ENCODE data around the gene TACC2.

The TACC2 gene

GRCh38 chr10:122124808-122125207 is 135.8 kb downstream of the TACC2 start:
- no peaks in the 10 kb centered on the region for H3K27me3 ChIP-seq (replicated peaks; ENCODE audit: control insufficient read depth, insufficient read depth, low read length)
- no peak for DNase-seq (ENCODE audit: extremely low read depth, insufficient read length)
- TF ChIP-seq CTCF (IDR thresholded peaks at IDR 0.05; ENCODE audit: insufficient read depth, low read length, poor library complexity, severe bottlenecking): no peak
- H3K4me3 ChIP-seq (replicated peaks; ENCODE audit: low read depth, low read length): no peak overlapping the region
- H3K36me3 ChIP-seq (ENCODE audit: control insufficient read depth, insufficient read depth, low read length): no peaks in the 10 kb centered on the region

GRCh38 chr10:122126763-122127659 is 138.0 kb downstream of the TACC2 start:
- no peaks in the 10 kb centered on the region for H3K27me3 ChIP-seq (replicated peaks; ENCODE audit: control insufficient read depth, insufficient read depth, low read length)
- DNase-seq (ENCODE audit: extremely low read depth, insufficient read length): no peak
- no peak for TF ChIP-seq CTCF (IDR thresholded peaks at IDR 0.05; ENCODE audit: insufficient read depth, low read length, poor library complexity, severe bottlenecking)
- no peaks in the 10 kb centered on the region for H3K36me3 ChIP-seq (ENCODE audit: control insufficient read depth, insufficient read depth, low read length)
- H3K4me3 ChIP-seq (replicated peaks; ENCODE audit: low read depth, low read length): no peak overlapping the region

GRCh38 chr10:122127943-122128342 is 139.0 kb downstream of the TACC2 start:
- no peak for TF ChIP-seq CTCF (IDR thresholded peaks at IDR 0.05; ENCODE audit: insufficient read depth, low read length, poor library complexity, severe bottlenecking)
- H3K27me3 ChIP-seq (replicated peaks; ENCODE audit: control insufficient read depth, insufficient read depth, low read length): no peaks in the 10 kb centered on the region
- H3K4me3 ChIP-seq (replicated peaks; ENCODE audit: low read depth, low read length): no peak overlapping the region
- no peak for DNase-seq (ENCODE audit: extremely low read depth, insufficient read length)
- H3K36me3 ChIP-seq (ENCODE audit: control insufficient read depth, insufficient read depth, low read length): no peaks in the 10 kb centered on the region

GRCh38 chr10:122128357-122128756 is 139.4 kb downstream of the TACC2 start:
- H3K36me3 ChIP-seq (ENCODE audit: control insufficient read depth, insufficient read depth, low read length): no peaks in the 10 kb centered on the region
- no peaks in the 10 kb centered on the region for H3K27me3 ChIP-seq (replicated peaks; ENCODE audit: control insufficient read depth, insufficient read depth, low read length)
- no peak overlapping the region for H3K4me3 ChIP-seq (replicated peaks; ENCODE audit: low read depth, low read length)
- no peak for TF ChIP-seq CTCF (IDR thresholded peaks at IDR 0.05; ENCODE audit: insufficient read depth, low read length, poor library complexity, severe bottlenecking)
- DNase-seq (ENCODE audit: extremely low read depth, insufficient read length): no peak

DNA sequence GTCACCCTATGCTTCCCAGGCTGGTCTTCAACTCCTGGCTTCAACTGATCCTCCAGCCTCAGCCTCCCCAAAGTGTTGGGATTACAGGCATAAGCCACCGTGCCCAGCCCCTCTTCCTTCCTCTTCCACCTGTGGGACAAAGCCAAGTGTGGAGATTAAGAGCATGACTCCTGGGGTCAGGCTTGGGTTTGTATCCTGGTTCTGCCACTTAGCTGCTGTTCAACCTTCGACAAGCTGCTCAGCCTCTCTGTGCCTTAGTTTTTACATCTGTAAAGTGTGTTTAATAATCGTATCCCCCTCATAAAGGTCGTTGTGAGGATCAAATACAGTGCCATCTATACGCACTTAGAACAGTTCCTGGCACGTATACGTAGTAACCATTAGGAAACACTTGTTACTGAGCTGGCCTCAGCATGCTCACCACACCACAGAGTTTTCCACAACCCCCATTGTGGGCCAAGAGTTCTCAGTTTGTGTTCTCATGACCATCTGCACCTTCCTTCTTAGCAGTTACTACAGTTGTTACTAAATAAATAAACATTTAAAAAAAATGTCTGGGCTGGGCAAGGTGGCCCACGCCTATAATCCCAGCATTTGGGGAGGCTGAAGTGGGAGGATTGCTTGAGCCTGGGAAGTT is 141.6 kb downstream of the TACC2 start:
- TF ChIP-seq CTCF (IDR thresholded peaks at IDR 0.05; ENCODE audit: insufficient read depth, low read length, poor library complexity, severe bottlenecking): no peak
- no peak overlapping the region for H3K4me3 ChIP-seq (replicated peaks; ENCODE audit: low read depth, low read length)
- no peaks in the 10 kb centered on the region for H3K36me3 ChIP-seq (ENCODE audit: control insufficient read depth, insufficient read depth, low read length)
- no peaks in the 10 kb centered on the region; the same call in 1 of the 2 replicates for H3K27me3 ChIP-seq (replicated peaks; ENCODE audit: control insufficient read depth, insufficient read depth, low read length)
- no peak for DNase-seq (ENCODE audit: extremely low read depth, insufficient read length)
